CD14-positive monocyte (primary cell): ENCODE data around the gene MSL2. TPM values are rescaled to one million over a fixed set of nuclear protein-coding genes. Genes with fewer than 3 reads are reported as not detected.

Experiments
- DNase-seq, 3 donors: peaks; one replicate each; pipeline ENCODE4 v3.0.0-alpha.2; 2011 to 2022
- H2AFZ ChIP-seq: 2 replicates; pipeline ENCODE4 v1.6.0; 2012; ENCODE audit warnings: mild to moderate bottlenecking, low read depth, low read length, inconsistent platforms; ENCODE audit not compliant: insufficient read depth, poor library complexity, severe bottlenecking
- H3K27ac ChIP-seq, 2 donors: 1 replicate in 1 of 2; 2 replicates in 1 of 2; pipeline ENCODE4 v1.5.1; 2012 to 2013; ENCODE audit warnings: low read length in 2 of 2, control low read depth in 1 of 2, inconsistent platforms in 1 of 2, low read depth in 1 of 2, mild to moderate bottlenecking in 1 of 2
- H3K27me3 ChIP-seq, 2 donors: one replicate each; pipeline versions ENCODE4 v1.6.0 to v1.6.1; 2011 to 2013; ENCODE audit warnings: low read length in 2 of 2; ENCODE audit not compliant: control insufficient read depth in 2 of 2, insufficient read depth in 2 of 2
- H3K36me3 ChIP-seq, 2 donors: replicated peaks in 1 of 2; 1 replicate in 1 of 2; 2 replicates in 1 of 2; pipeline versions ENCODE4 v1.5.1 to v1.6.1; 2012 to 2013; ENCODE audit warnings: low read length in 2 of 2, control low read depth in 1 of 2, inconsistent platforms in 1 of 2, mild to moderate bottlenecking in 1 of 2; ENCODE audit not compliant: insufficient read depth in 2 of 2, control insufficient read depth in 1 of 2
- H3K4me1 ChIP-seq, 2 donors: 1 replicate in 1 of 2; 2 replicates in 1 of 2; pipeline versions ENCODE4 v1.5.1 to v1.6.1; 2012 to 2013; ENCODE audit warnings: low read length in 2 of 2, control low read depth in 1 of 2, inconsistent platforms in 1 of 2, mild to moderate bottlenecking in 1 of 2, moderate library complexity in 1 of 2; ENCODE audit not compliant: insufficient read depth in 2 of 2, control insufficient read depth in 1 of 2
- H3K4me2 ChIP-seq: replicated peaks from 2 replicates; pipeline ENCODE3; 2012; ENCODE audit warnings: low read length, moderate library complexity, mild to moderate bottlenecking; ENCODE audit not compliant: poor library complexity, severe bottlenecking; ENCODE audit errors: extremely low read depth
- H3K4me3 ChIP-seq, 3 experiments: fragments of 200-600 bp in 1 of 3; sonication (generic) in 1 of 3; replicated peaks in 1 of 3; 1 replicate in 2 of 3; 2 replicates in 1 of 3; pipeline ENCODE4 v1.5.1; 2011 to 2013; ENCODE audit warnings: low read length in 3 of 3, mild to moderate bottlenecking in 3 of 3, control low read depth in 2 of 3, low read depth in 2 of 3, inconsistent platforms in 1 of 3, moderate library complexity in 1 of 3
- H3K79me2 ChIP-seq: 2 replicates; pipeline ENCODE4 v1.6.0; 2012; ENCODE audit warnings: mild to moderate bottlenecking, control low read depth, inconsistent platforms, low read length, moderate library complexity; ENCODE audit not compliant: insufficient read depth
- H3K9ac ChIP-seq: 2 replicates; pipeline ENCODE4 v1.6.0; 2017; ENCODE audit warnings: low read length, mild to moderate bottlenecking; ENCODE audit not compliant: insufficient read depth, poor library complexity, severe bottlenecking
- H3K9me3 ChIP-seq, 2 donors: replicated peaks in 1 of 2; 1 replicate in 1 of 2; 2 replicates in 1 of 2; pipeline versions ENCODE4 v1.5.1 to v1.6.1; 2012 to 2013; ENCODE audit warnings: low read length in 2 of 2, control low read depth in 1 of 2; ENCODE audit not compliant: control insufficient read depth in 1 of 2, insufficient read depth in 1 of 2
- H4K20me1 ChIP-seq: 2 replicates; pipeline ENCODE4 v1.6.0; 2012; ENCODE audit warnings: mild to moderate bottlenecking, low read length, control low read depth, moderate library complexity; ENCODE audit not compliant: insufficient read depth
- H3K27ac Mint-ChIP-seq, 7 donors: one replicate each; pipeline ENCODE4 v1.8.0; 2020; ENCODE audit warnings: mild to moderate bottlenecking in 7 of 7, mixed read lengths in 7 of 7, moderate library complexity in 6 of 7, inconsistent platforms in 2 of 7
- H3K27me3 Mint-ChIP-seq, 3 donors: one replicate each; pipeline ENCODE4 v1.8.0; 2021 to 2022; ENCODE audit warnings: low read depth in 3 of 3, mild to moderate bottlenecking in 3 of 3, mixed read lengths in 3 of 3, moderate library complexity in 3 of 3, inconsistent platforms in 1 of 3
- H3K36me3 Mint-ChIP-seq, 2 donors: one replicate each; pipeline ENCODE4 v1.8.0; 2020; ENCODE audit warnings: mixed read lengths in 2 of 2, inconsistent platforms in 1 of 2, mild to moderate bottlenecking in 1 of 2
- H3K4me1 Mint-ChIP-seq: one replicate; pipeline ENCODE4 v1.8.0; 2020; ENCODE audit warnings: mild to moderate bottlenecking, mixed read lengths
- H3K4me3 Mint-ChIP-seq, 2 donors: one replicate each; pipeline ENCODE4 v1.8.0; 2020; ENCODE audit warnings: mild to moderate bottlenecking in 2 of 2, mixed read lengths in 2 of 2, moderate library complexity in 1 of 2
- H3K9me3 Mint-ChIP-seq, 7 donors: one replicate each; pipeline ENCODE4 v1.8.0; 2020 to 2022; ENCODE audit warnings: mixed read lengths in 7 of 7, mild to moderate bottlenecking in 6 of 7, moderate library complexity in 6 of 7, inconsistent platforms in 2 of 7
- CTCF ChIP-seq: fragments of 200-600 bp; IDR thresholded peaks from one replicate; pipeline ENCODE4 v1.8.0; 2022; ENCODE audit warnings: antibody characterized with exemption, mild to moderate bottlenecking
- WGBS: methylation state at CpG from one replicate; pipeline ENCODE4 v1.1.5; 2013; ENCODE audit warnings: missing lambda C conversion rate; ENCODE audit not compliant: insufficient coverage; 5-methylcytosine and 5-hydroxymethylcytosine counted together
- intact Hi-C, 2 donors: fragments of 100-400 bp; cut with micrococcal nuclease; formaldehyde crosslinking; loops; one replicate each; pipeline versions ENCODE4 v1.15.0 to v1.15.1; 2023
- polyA plus RNA-seq, 3 donors: library from polyadenylated mRNA; depleted of rRNA in 1 of 3; unstranded in 2 of 3; stranded (reverse) in 1 of 3; fragments of 300-500 nt in 2 of 3; fragments of >200 nt in 1 of 3; fragmentation: Illumina TruSeq in 2 of 3; gene quantifications; 1 replicate in 2 of 3; 2 replicates in 1 of 3; pipeline ENCODE4 v1.2.3, GENCODE V29; 2012 to 2021

Gene MSL2
- polyA plus RNA-seq, 3 donors: 13.3 to 25.5 (median 15.9) TPM

- Mint-ChIP-seq H3K9me3 (peaks cover 0 to 4% (median 0%) of the 10 kb centered on the region in 7 donors), H3K36me3 (no peaks in the 10 kb centered on the region), H3K27me3 (peaks cover 1 to 6% (median 2%) of the 10 kb centered on the region in 3 donors), H3K4me1 (no peaks in the 10 kb centered on the region), H3K27ac (no peak overlapping the region), H3K4me3 (no peak overlapping the region)
- WGBS: no CpG with 5 or more reads among the region's 1 CpG
- Histone ChIP-seq H3K27me3 (no peaks in the 10 kb centered on the region), H4K20me1 (no peaks in the 10 kb centered on the region), H3K4me1 (no peaks in the 10 kb centered on the region), H3K9me3 (no peaks in the 10 kb centered on the region), H3K4me2 (no peak overlapping the region), H2AFZ (no peak overlapping the region), H3K79me2 (no peaks in the 10 kb centered on the region), H3K9ac (no peak overlapping the region), H3K27ac (no peak overlapping the region), H3K4me3 (no peak overlapping the region), H3K36me3 (no peaks in the 10 kb centered on the region)
- TF ChIP-seq CTCF: no peak
- intact Hi-C loops: no loop called here
- DNase-seq: no peak
Observed at GRCh38 chr3:136239094-136239493, 43.0 kb upstream of the MSL2 start.

GRCh38 chr3:136237961-136238649, 42.0 kb upstream of the MSL2 start:
- Mint-ChIP-seq H3K36me3 (no peaks in the 10 kb centered on the region), H3K4me3 (no peak overlapping the region), H3K27ac (no peak overlapping the region), H3K27me3 (peaks cover 2 to 6% (median 3%) of the 10 kb centered on the region in 3 donors), H3K4me1 (no peaks in the 10 kb centered on the region), H3K9me3 (peaks cover 0 to 3% (median 0%) of the 10 kb centered on the region in 7 donors)
- no peak overlapping the region for H2AFZ ChIP-seq
- no peaks in the 10 kb centered on the region for H3K79me2 ChIP-seq
- no peak for TF ChIP-seq CTCF
- no CpG with 5 or more reads among the region's 4 CpGs for WGBS
- no peak overlapping the region for H3K9ac ChIP-seq
- intact Hi-C loops: no loop called here
- no peaks in the 10 kb centered on the region for H3K9me3 ChIP-seq
- no peak overlapping the region for H3K4me3 ChIP-seq
- H3K4me2 ChIP-seq: no peak overlapping the region
- DNase-seq: no peak
- H3K27ac ChIP-seq: no peak overlapping the region
- H3K36me3 ChIP-seq: no peaks in the 10 kb centered on the region
- no peaks in the 10 kb centered on the region for H4K20me1 ChIP-seq
- H3K4me1 ChIP-seq: no peaks in the 10 kb centered on the region
- no peaks in the 10 kb centered on the region for H3K27me3 ChIP-seq
